Small intestine (tissue), 7 donors: ENCODE data around the gene FFAR2. TPM values are rescaled to one million over a fixed set of nuclear protein-coding genes. Genes with fewer than 3 reads are reported as not detected.
A peak's percentile ranks its signal among the peaks of the same experiment; 100 is the strongest.

Experiments used
- DNase-seq, 2 donors: peaks; one replicate each; pipeline versions ENCODE4 v3.0.0 to v3.0.0-alpha.2; 2013
- FAIRE-seq: peaks from 2 replicates; lab custom pipeline; 2012; peaks lifted over from hg19 to GRCh38; lab: Jason Lieb, UNC
- H3K27ac ChIP-seq, 3 donors: one replicate each; pipeline ENCODE4 v1.5.1; 2013; ENCODE audit warnings: low read length in 2 of 3, mild to moderate bottlenecking in 2 of 3, control low read depth in 1 of 3, inconsistent platforms in 1 of 3, low read depth in 1 of 3, moderate library complexity in 1 of 3
- H3K27me3 ChIP-seq, 3 donors: one replicate each; pipeline ENCODE4 v1.6.1; 2013; ENCODE audit warnings: low read length in 3 of 3, inconsistent platforms in 1 of 3; ENCODE audit not compliant: control insufficient read depth in 3 of 3, insufficient read depth in 3 of 3
- H3K36me3 ChIP-seq, 3 donors: one replicate each; pipeline ENCODE4 v1.6.1; 2013; ENCODE audit warnings: low read length in 3 of 3, inconsistent platforms in 1 of 3, low read depth in 1 of 3, mild to moderate bottlenecking in 1 of 3, moderate library complexity in 1 of 3; ENCODE audit not compliant: control insufficient read depth in 3 of 3, insufficient read depth in 2 of 3
- H3K4me1 ChIP-seq, 3 donors: one replicate each; pipeline ENCODE4 v1.6.1; 2013; ENCODE audit warnings: low read length in 2 of 3, inconsistent platforms in 1 of 3, low read depth in 1 of 3, mild to moderate bottlenecking in 1 of 3, moderate library complexity in 1 of 3; ENCODE audit not compliant: control insufficient read depth in 3 of 3, insufficient read depth in 2 of 3
- H3K4me3 ChIP-seq, 3 donors: one replicate each; pipeline ENCODE4 v1.5.1; 2013; ENCODE audit warnings: low read length in 3 of 3, control low read depth in 1 of 3, inconsistent platforms in 1 of 3, low read depth in 1 of 3, mild to moderate bottlenecking in 1 of 3, moderate library complexity in 1 of 3
- H3K9me3 ChIP-seq, 2 donors: one replicate each; pipeline ENCODE4 v1.6.1; 2013; ENCODE audit warnings: low read depth in 1 of 2, low read length in 1 of 2; ENCODE audit not compliant: control insufficient read depth in 2 of 2, insufficient read depth in 1 of 2
- WGBS, 3 donors: extraction: QIAGEN DNeasy Blood & Tissue Kit; methylation state at CpG; one replicate each; pipeline ENCODE4 v1.1.7; 2013; 5-methylcytosine and 5-hydroxymethylcytosine counted together
- polyA plus RNA-seq, 4 donors: library from polyadenylated mRNA; stranded (reverse) in 3 of 4; unstranded in 1 of 4; fragments of 200-250 nt in 3 of 4; fragments of 120-200 nt in 1 of 4; gene quantifications; one replicate each; pipeline versions ENCODE4 v1.2.1 to v1.2.3, GENCODE V29; 2013
- donor health status: healthy with polysubstance abuse.
- donor health status: control.
- donor health status: control.
- donor health status: Bipolar disorder and iron deficiency.
- donor health status: healthy.

FFAR2 gene
- polyA plus RNA-seq, 4 donors: 0.54 to 3.7 (median 0.81) TPM

DNA sequence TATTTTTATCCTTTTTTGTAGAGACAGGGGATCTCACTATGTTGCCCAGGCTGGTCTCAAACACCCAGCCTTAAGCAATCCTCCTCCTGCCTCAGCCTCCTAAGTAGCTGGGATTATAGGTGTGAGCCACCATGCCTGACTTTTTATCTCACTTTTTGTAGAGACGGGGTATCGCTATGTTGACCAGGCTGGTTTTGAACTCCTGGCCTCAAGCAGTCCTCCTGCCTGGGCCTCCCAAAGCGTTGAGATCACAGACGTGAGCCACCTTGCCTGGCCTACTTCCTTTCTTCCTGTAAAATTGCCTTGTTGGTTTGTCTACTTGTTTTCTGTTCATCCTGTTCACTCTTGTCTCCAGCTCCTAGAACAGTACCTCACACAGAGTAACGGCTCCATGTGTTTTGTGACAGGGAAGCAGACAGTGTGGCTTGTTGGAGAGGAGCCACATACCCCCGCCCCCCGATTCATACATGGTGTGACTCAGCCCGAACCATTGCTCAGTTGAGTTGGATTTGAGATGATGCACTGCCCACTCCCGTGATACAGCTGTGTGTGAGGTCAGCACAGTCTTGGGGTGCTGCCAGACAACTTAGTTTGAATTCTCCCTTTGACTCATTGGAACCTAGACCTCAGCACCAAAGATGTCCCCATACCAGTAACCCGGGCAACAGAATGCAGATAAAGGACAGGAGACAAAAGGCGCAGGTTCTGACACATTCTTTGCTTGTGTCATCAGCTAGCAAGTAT is 43.0 kb upstream of the FFAR2 start:
- Histone ChIP-seq H3K4me3 (no peak overlapping the region), H3K36me3 (no peaks in the 10 kb centered on the region), H3K4me1 (no peaks in the 10 kb centered on the region), H3K27me3 (peaks cover 0 to 3% (median 0%) of the 10 kb centered on the region in 3 donors), H3K27ac (peak overlapping the region in 1 of 3 donors; percentile 36), H3K9me3 (no peaks in the 10 kb centered on the region)
- no peak for DNase-seq
- WGBS, 3 donors: 69 to 75% (median 74%) methylated on average over 11 of the region's 11 CpGs
- no peak for FAIRE-seq

DNA sequence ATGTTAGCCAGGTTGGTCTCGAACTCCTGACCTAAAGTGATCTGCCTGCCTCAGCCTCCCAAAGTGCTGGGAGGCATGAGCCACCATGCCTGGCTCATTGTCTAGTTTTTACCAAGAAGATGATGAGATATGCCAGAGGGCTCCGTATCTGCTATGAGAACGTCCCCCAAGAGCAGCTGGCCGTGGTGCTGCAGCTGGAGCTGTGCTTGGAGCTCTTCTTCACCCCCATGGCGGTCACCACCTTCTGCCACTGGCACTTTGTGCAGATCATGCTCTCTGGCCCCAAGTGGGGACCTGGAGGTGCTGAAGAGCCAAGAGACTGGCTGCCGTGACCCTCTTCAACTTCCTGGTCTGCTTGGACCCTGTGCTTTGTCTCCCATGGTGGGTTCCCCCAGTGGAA is 40.4 kb upstream of the FFAR2 start:
- FAIRE-seq (no peak), DNase-seq (no peak)
- no peaks in the 10 kb centered on the region for H3K36me3 ChIP-seq
- H3K9me3 ChIP-seq: no peaks in the 10 kb centered on the region
- H3K4me3 ChIP-seq: no peak overlapping the region
- H3K27ac ChIP-seq: no peak overlapping the region
- 79 to 87% (median 81%) methylated on average over 6 of the region's 6 CpGs for WGBS, 3 donors
- H3K4me1 ChIP-seq: no peaks in the 10 kb centered on the region
- H3K27me3 ChIP-seq: peaks cover 0 to 3% (median 0%) of the 10 kb centered on the region in 3 donors

DNA sequence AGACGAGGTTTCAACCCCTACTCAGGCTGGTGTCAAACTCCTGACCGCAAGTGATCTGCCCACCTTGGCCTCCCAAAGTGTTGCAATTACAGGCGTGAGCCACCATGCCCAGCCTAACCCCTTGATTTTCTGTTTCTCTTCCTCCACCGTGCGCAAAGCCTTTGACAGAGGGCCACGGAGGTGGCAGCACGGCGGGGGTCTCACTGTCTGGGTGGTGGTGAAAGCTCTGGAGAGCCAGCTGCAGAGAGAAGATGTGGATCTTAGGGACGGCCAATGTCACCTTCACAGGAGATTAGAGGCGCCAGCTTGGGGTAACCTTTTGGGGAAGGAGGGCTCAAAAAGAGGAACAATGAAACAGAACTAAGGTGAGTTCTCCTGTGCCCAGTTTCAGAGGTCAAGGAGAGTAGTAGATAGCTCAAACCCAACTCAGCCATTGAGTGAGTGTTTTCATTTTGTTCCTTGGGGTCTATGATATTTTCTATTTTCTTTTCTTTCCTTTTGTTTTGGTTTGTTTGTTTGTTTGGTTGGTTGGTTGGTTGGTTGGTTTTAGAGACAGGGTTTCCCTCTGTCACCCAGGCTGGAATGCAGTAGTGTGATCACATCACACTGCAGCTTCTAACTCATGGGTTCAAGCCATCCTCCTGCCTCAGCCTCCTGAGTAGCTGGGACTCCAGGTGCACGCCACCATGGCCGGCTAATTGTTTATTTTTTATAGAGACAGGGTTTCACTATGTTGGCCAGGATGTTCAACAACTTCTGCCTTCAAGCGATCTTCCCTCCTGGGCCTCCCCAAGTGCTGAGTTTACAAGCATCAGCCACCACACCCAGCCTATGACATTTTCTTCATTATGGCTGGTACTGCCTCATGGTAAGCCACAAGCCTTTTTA is 39.5 kb upstream of the FFAR2 start:
- FAIRE-seq: no peak
- 81 to 90% (median 83%) methylated on average over 13 of the region's 13 CpGs for WGBS, 3 donors
- H3K9me3 ChIP-seq: no peaks in the 10 kb centered on the region

DNA sequence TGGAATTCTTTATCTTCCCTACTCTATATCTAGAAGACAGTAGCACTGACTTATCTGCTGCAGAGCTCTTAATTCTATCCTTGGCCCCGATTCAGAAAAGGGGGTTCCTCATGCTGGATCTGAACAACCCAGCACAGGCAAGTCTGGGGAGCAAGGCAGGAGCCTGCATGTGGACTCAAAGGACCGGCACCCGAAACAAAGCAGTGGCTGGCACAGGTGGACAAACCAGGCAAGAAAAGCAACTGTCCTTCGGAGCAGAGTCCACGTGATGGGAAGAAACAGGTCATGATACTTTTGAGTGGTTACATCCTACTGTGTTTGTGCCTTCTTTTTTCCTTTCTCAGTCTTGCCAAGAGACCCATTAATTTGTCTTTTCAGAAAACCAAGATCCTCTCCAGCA is 38.9 kb upstream of the FFAR2 start:
- no peak overlapping the region for H3K4me3 ChIP-seq
- no peaks in the 10 kb centered on the region for H3K36me3 ChIP-seq
- no peaks in the 10 kb centered on the region for H3K9me3 ChIP-seq
- no peak for FAIRE-seq
- H3K27ac ChIP-seq: no peak overlapping the region
- 58 to 64% (median 60%) methylated on average over 5 of the region's 5 CpGs for WGBS, 3 donors
- H3K4me1 ChIP-seq: no peaks in the 10 kb centered on the region
- peaks cover 0 to 4% (median 3%) of the 10 kb centered on the region in 3 donors for H3K27me3 ChIP-seq
- DNase-seq: no peak

More for the DNA sequence above, 39.5 kb upstream of the FFAR2 start:
- Histone ChIP-seq H3K36me3 (no peaks in the 10 kb centered on the region), H3K27me3 (peaks cover 0 to 3% (median under 1%) of the 10 kb centered on the region in 3 donors), H3K4me1 (no peaks in the 10 kb centered on the region), H3K4me3 (no peak overlapping the region), H3K27ac (no peak overlapping the region)
- no peak for DNase-seq

DNA sequence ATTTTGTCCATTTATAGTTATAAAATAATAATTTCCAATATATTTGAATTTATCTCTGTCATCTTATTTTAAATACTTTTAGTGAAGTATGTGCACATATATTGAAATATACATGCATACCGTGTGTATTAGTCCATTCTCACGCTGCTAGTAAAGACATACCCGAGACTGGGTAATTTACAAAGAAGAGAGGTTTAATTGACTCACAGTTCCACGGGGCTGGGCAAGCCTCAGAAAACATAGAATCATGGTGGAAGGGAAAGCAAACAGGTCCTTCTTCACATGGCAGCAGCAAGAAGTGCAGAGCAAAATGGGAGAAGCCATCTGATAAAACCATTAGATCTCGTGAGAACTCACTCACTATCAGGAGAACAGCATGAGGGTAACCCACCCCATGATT is 37.6 kb upstream of the FFAR2 start:
- Histone ChIP-seq H3K9me3 (no peaks in the 10 kb centered on the region), H3K27me3 (peaks cover 0 to 4% (median 3%) of the 10 kb centered on the region in 3 donors)
- 81 to 87% (median 86%) methylated on average over 5 of the region's 5 CpGs for WGBS, 3 donors

DNA sequence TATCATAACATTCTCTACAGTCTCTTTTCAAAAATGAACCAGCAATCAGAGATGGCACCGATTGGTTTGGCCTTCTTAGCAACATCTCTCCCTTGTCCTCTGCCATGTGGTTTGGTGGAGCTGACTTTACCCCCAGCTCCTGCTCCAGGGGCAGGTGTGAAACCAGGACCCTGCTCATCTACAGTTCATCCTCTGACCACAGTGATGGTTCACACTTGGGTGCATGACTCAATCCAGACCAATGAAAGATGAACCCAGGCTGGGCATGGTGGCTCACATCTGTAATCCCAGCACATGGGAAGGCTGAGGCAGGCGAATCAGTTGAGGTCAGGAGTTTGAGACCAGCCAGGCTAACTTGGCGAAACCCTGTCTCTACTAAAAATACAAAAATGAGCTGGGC is 33.6 kb upstream of the FFAR2 start:
- no peak for FAIRE-seq

More for the DNA sequence above, 37.6 kb upstream of the FFAR2 start:
- Histone ChIP-seq H3K4me3 (no peak overlapping the region), H3K4me1 (no peaks in the 10 kb centered on the region), H3K27ac (no peak overlapping the region), H3K36me3 (no peaks in the 10 kb centered on the region)
- DNase-seq: no peak
- FAIRE-seq: no peak

DNA sequence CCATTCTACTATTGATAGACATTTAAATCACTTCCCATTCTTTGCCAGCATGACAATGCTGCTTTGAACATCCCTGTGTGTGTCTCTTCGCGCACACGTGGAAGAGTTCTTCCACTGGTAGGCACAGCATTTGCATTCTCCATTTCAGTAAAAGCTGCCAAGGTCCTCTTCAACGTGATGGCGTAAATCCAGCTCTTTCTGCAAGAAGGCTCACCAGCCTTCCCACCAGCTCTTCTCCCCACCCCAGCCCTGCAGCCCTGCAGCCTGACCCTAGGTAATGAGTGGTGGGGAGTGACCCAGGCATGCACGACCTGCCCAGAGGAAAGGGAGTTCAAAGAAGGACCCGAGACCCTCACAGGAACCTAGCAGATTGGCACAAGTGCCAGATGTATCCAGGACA is 31.7 kb upstream of the FFAR2 start:
- FAIRE-seq (no peak), DNase-seq (no peak)
- WGBS, 3 donors: 78 to 86% (median 80%) methylated on average over 7 of the region's 7 CpGs

More for the DNA sequence above, 33.6 kb upstream of the FFAR2 start:
- H3K4me3 ChIP-seq: no peak overlapping the region
- H3K36me3 ChIP-seq: no peaks in the 10 kb centered on the region
- WGBS, 3 donors: 77 to 89% (median 88%) methylated on average over 3 of the region's 3 CpGs
- DNase-seq: no peak
- peaks cover 1 to 11% (median 6%) of the 10 kb centered on the region in 3 donors for H3K4me1 ChIP-seq
- no peaks in the 10 kb centered on the region for H3K9me3 ChIP-seq
- no peak overlapping the region for H3K27ac ChIP-seq
- H3K27me3 ChIP-seq: peaks cover 0 to 4% (median 0%) of the 10 kb centered on the region in 3 donors

DNA sequence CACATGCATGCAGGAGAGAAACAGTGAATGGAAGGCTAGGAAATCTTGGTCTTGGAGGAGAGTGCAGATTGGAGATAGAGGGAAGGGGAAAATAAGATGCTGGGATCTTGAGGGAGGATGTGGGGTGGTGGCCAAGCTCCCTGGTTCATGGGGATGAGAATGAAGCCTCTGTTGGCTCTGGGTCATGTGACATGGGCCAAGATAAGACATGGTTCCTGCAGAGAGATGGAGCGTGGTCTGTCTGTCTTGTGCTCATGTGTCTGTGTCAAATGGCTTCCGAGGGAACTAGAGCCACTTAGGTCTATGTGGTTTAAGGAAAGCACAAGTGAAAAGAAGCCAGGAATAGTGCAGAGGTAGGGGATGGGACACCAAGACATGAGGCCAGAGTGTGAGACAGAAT is 30.8 kb upstream of the FFAR2 start:
- H3K9me3 ChIP-seq: no peaks in the 10 kb centered on the region
- H3K27ac ChIP-seq: no peak overlapping the region
- no peak for DNase-seq
- WGBS, 3 donors: 91 to 92% (median 92%) methylated on average over 2 of the region's 2 CpGs
- H3K27me3 ChIP-seq: peaks cover 0 to 4% (median 0%) of the 10 kb centered on the region in 3 donors
- FAIRE-seq: no peak
- no peaks in the 10 kb centered on the region for H3K36me3 ChIP-seq
- H3K4me1 ChIP-seq: peaks cover 1 to 22% (median 6%) of the 10 kb centered on the region in 3 donors
- no peak overlapping the region for H3K4me3 ChIP-seq

More for the DNA sequence above, 31.7 kb upstream of the FFAR2 start:
- H3K27ac ChIP-seq: no peak overlapping the region
- peaks cover 0 to 4% (median 0%) of the 10 kb centered on the region in 3 donors for H3K27me3 ChIP-seq
- no peaks in the 10 kb centered on the region for H3K9me3 ChIP-seq
- H3K36me3 ChIP-seq: no peaks in the 10 kb centered on the region
- peaks cover 1 to 22% (median 6%) of the 10 kb centered on the region in 3 donors for H3K4me1 ChIP-seq
- H3K4me3 ChIP-seq: no peak overlapping the region
